Ishikawa (cell line): ENCODE results near the gene TM4SF20.

Experiments used
- CEBPB ChIP-seq: IDR thresholded peaks from 2 replicates; pipeline ENCODE4 v1.6.1; 2012
- EGR1 ChIP-seq: IDR thresholded peaks from 2 replicates; pipeline ENCODE4 v1.6.1; 2012
- EP300 ChIP-seq: IDR thresholded peaks from 2 replicates; pipeline ENCODE4 v1.6.1; 2012; ENCODE audit warnings: borderline replicate concordance
- MAX ChIP-seq: IDR thresholded peaks from 2 replicates; pipeline ENCODE4 v1.6.1; 2012
- REST ChIP-seq: IDR thresholded peaks from 2 replicates; pipeline ENCODE4 v1.6.1; 2012; ENCODE audit warnings: low read depth, mild to moderate bottlenecking
- YY1 ChIP-seq: IDR thresholded peaks from 2 replicates; pipeline ENCODE4 v1.6.1; 2012; ENCODE audit warnings: low read depth

GRCh38 chr2:227363756-227364155, 15.3 kb downstream of the TM4SF20 start:
- TF ChIP-seq MAX = no peak
- no peak for TF ChIP-seq EGR1
- TF ChIP-seq CEBPB = no peak
- TF ChIP-seq REST = no peak
- TF ChIP-seq YY1 = no peak
- TF ChIP-seq EP300 = no peak
